Jurkat, Clone E6-1 (cell line): Measurements from ENCODE around the gene OR8U1. TPM values are rescaled to one million over a fixed set of nuclear protein-coding genes. Genes with fewer than 3 reads are reported as not detected.
"Not testable (repeated sequence)": the region's sequence is repeated elsewhere in the genome, so short reads cannot be mapped to it uniquely, and the experiment has no call there.

Experiments used
- DNase-seq: peaks from one replicate; pipeline ENCODE4 v3.0.0-alpha.2; 2011; ENCODE audit warnings: low read depth, low spot score
- H3K4me3 ChIP-seq: 2 replicates; pipeline ENCODE4 v1.5.1; 2011; ENCODE audit warnings: mild to moderate bottlenecking, low read length, control low read depth, moderate library complexity
- polyA plus RNA-seq: library from polyadenylated mRNA; unstranded; fragments of >200 nt; gene quantifications from one replicate; pipeline ENCODE4 v1.2.1, GENCODE V29; 2012; ENCODE audit warnings: missing spikeins; ENCODE audit not compliant: insufficient read length, insufficient read depth

Gene OR8U1
- polyA plus RNA-seq = not detected

- no peak for DNase-seq
- no peak within 1 kb of the TSS for H3K4me3 ChIP-seq
These were observed at the start of gene OR8U1 for GRCh38 chr11:56375324-56375723. OR8U1 (plus strand) TSS chr11:56375624; CDS start chr11:56375624, 0 bp downstream.

- DNase-seq = no peak
- no peak overlapping the region for H3K4me3 ChIP-seq
These were observed 43.4 kb upstream of the OR8U1 start for GRCh38 chr11:56331861-56332491.

GRCh38 chr11:56333156-56333555, 42.3 kb upstream of the OR8U1 start:
- no peak overlapping the region for H3K4me3 ChIP-seq
- DNase-seq = no peak

GRCh38 chr11:56340289-56340688, 35.1 kb upstream of the OR8U1 start:
- DNase-seq = no peak
- no peak overlapping the region for H3K4me3 ChIP-seq

GRCh38 chr11:56345739-56346138, 29.7 kb upstream of the OR8U1 start, which contains the start of gene OR8K1:
OR8K1 (plus strand) TSS chr11:56346039; CDS start chr11:56346039, 0 bp downstream.
- H3K4me3 ChIP-seq = no peak within 1 kb of the TSS
- no peak for DNase-seq

GRCh38 chr11:56353991-56354390, 21.4 kb upstream of the OR8U1 start, which contains the start of gene OR8J1:
OR8J1 (plus strand) TSS chr11:56354291; CDS start chr11:56360247, 5,956 bp downstream.
- H3K4me3 ChIP-seq = no peak within 1 kb of the TSS
- no peak for DNase-seq

GRCh38 chr11:56380120-56380519, 4.7 kb downstream of the OR8U1 start:
- DNase-seq = no peak
- H3K4me3 ChIP-seq = no peak overlapping the region

GRCh38 chr11:56394381-56394780, 19.0 kb downstream of the OR8U1 start:
- no peak overlapping the region for H3K4me3 ChIP-seq
- no peak for DNase-seq

GRCh38 chr11:56396047-56396446, 20.6 kb downstream of the OR8U1 start:
- H3K4me3 ChIP-seq = no peak overlapping the region
- no peak for DNase-seq

GRCh38 chr11:56401858-56402461, 26.5 kb downstream of the OR8U1 start:
- not testable (repeated sequence) for H3K4me3 ChIP-seq, DNase-seq

GRCh38 chr11:56404393-56404792, 29.0 kb downstream of the OR8U1 start:
- no peak overlapping the region for H3K4me3 ChIP-seq
- DNase-seq = no peak

GRCh38 chr11:56410801-56411200, 35.4 kb downstream of the OR8U1 start:
- no peak for DNase-seq
- no peak overlapping the region for H3K4me3 ChIP-seq

- DNase-seq = no peak
- no peak within 1 kb of the TSS for H3K4me3 ChIP-seq
These were observed 37.0 kb downstream of the OR8U1 start, which contains the start of gene OR5AL1 for GRCh38 chr11:56412396-56412795. OR5AL1 (plus strand) TSS chr11:56412696.
